Heart left ventricle (tissue), 16 donors: Measurements from ENCODE around the gene RBMS1. TPM values are rescaled to one million over a fixed set of nuclear protein-coding genes. Genes with fewer than 3 reads are reported as not detected.
"Not testable (repeated sequence)": the region's sequence is repeated elsewhere in the genome, so short reads cannot be mapped to it uniquely, and the experiment has no call there.

Experiments used
- ATAC-seq, 4 donors: fragments of 200-7000 bp; cut with Tn5 transposase; one replicate each; pipeline ENCODE4 v1.9.1; 2020 to 2022; ENCODE audit warnings: moderate library complexity in 4 of 4, mild to moderate bottlenecking in 3 of 4, moderate number of reproducible peaks in 1 of 4
- DNase-seq, 5 donors: peaks; one replicate each; pipeline ENCODE4 v3.0.0-alpha.2; 2020
- H3K27ac ChIP-seq, 12 donors: fragments of 200-600 bp; sonication (generic) in 4 of 12; one replicate each; pipeline versions ENCODE4 v1.5.0 to v1.8.0; 2016 to 2022; ENCODE audit warnings: mild to moderate bottlenecking in 2 of 12
- H3K27me3 ChIP-seq, 9 donors: fragments of 200-600 bp; sonication (generic) in 2 of 9; one replicate each; pipeline versions ENCODE4 v1.5.1 to v1.8.0; 2016 to 2022; ENCODE audit warnings: mild to moderate bottlenecking in 3 of 9
- H3K36me3 ChIP-seq, 9 donors: fragments of 200-600 bp; sonication (generic) in 2 of 9; one replicate each; pipeline versions ENCODE4 v1.5.0 to v1.8.0; 2018 to 2022; ENCODE audit warnings: mild to moderate bottlenecking in 2 of 9
- H3K4me1 ChIP-seq, 12 donors: fragments of 200-600 bp; sonication (generic) in 4 of 12; one replicate each; pipeline versions ENCODE4 v1.5.0 to v1.8.0; 2016 to 2022; ENCODE audit warnings: mild to moderate bottlenecking in 3 of 12
- H3K4me3 ChIP-seq, 12 donors: fragments of 200-600 bp; sonication (generic) in 4 of 12; one replicate each; pipeline versions ENCODE4 v1.5.0 to v1.8.0; 2017 to 2022; ENCODE audit warnings: mild to moderate bottlenecking in 9 of 12, moderate library complexity in 4 of 12
- H3K9me3 ChIP-seq, 12 donors: fragments of 200-600 bp; sonication (generic) in 4 of 12; one replicate each; pipeline versions ENCODE4 v1.5.0 to v1.8.0; 2016 to 2022; ENCODE audit warnings: mild to moderate bottlenecking in 1 of 12
- CTCF ChIP-seq, 12 donors: fragments of 200-600 bp; sonication (generic) in 4 of 12; IDR thresholded peaks; one replicate each; pipeline versions ENCODE4 v1.5.0 to v1.8.0; 2018 to 2022; ENCODE audit warnings: antibody characterized with exemption in 12 of 12, mild to moderate bottlenecking in 5 of 12
- POLR2A ChIP-seq, 2 donors: fragments of 450-650 bp; IDR thresholded peaks; one replicate each; pipeline ENCODE4 v1.6.1; 2017; ENCODE audit warnings: antibody characterized with exemption in 2 of 2, mild to moderate bottlenecking in 2 of 2, moderate library complexity in 2 of 2
- WGBS, 4 donors: extraction: QIAGEN DNeasy Blood & Tissue Kit in 2 of 4; methylation state at CpG; one replicate each; pipeline versions ENCODE4 v1.1.5 to v1.1.7; 2013 to 2018; 5-methylcytosine and 5-hydroxymethylcytosine counted together
- intact Hi-C, 10 donors: fragments of 100-400 bp; cut with DNase I; formaldehyde crosslinking; loops; one replicate each; pipeline versions ENCODE4 v1.11.1 to v1.14.2; 2022
- polyA plus RNA-seq, 2 donors: library from polyadenylated mRNA; stranded (reverse); fragments of 200-250 nt; gene quantifications; one replicate each; pipeline ENCODE4 v1.2.3, GENCODE V29; 2013
- total RNA-seq, 9 donors: library from RNA; depleted of rRNA in 2 of 9; stranded (reverse); fragments of >200 nt in 2 of 9; fragmentation: NEBNext Ultra II Directional in 3 of 9; extraction: Animal tissue kit (Norgen Biotek cat#: 25700) in 3 of 9; gene quantifications; one replicate each; pipeline versions ENCODE4 v1.1.0 to v1.2.4, GENCODE V29; 2016 to 2023
- donor health status: ischemic (EF 13 %, LVEDD 7.1; RV severe dilation, severe dysfunction).
- donor health status: healthy with polysubstance abuse.
- donor health status: DM: no; HTN: yes; CAD: no.
- donor health status: DM: no; HTN: no; CAD: no.
- donor health status: ischemic (EF 25% LVEDD 6.9; RV normal size, moderate dysfunction).
- donor health status: ischemic (EF 25% LVEDD 5.7; RV mildly dilated, moderate dysfunction).
- donor health status: healthy.
- donor health status: DM: yes; HTN: yes; CAD: no.
- donor health status: ischemic (EF 35%, LVEDD 5.7; RV mildly dilated, moderate dysfunction).
- donor health status: nonischemic (EF 11% LVEDD 7.7; RV severe dilation, severe dysfunction).
- donor health status: DM: yes; HTN: yes; CAD: no.
- donor health status: PGD.
- donor health status: ischemic (EF 29% LVEDD 5.4; RV normal size, mild dysfunction).
- donor health status: nonischemic (EF 23%, LVEDD 6.1; RV moderate dilation, normal function).

The RBMS1 gene
- total and polyA plus RNA-seq, 11 donors = 32.4 to 102 (median 52.6) TPM

DNA sequence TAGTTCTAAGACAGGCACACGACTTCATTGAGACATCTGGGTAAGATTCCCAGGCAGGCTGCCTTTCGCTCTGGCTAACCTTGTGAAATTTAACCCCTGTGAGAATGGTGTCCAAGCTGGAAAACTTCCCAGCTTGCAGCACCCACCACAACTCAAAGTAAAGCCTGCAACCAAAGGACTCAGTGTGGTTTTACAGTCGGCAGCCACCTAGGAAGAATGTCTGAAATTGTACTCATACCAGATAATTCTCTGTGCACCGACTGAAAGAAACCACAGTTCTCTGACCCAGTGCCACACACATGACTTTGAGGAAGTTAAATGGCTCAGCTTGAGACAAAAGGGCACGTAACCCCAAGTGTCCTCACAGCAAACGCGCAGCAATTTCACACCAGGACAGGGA lies 125.7 kb downstream of the RBMS1 start:
- peak overlapping the region in 10 of 12 donors; percentile 41 to 92 (median 62) for H3K27ac ChIP-seq
- peaks cover 27 to 100% (median 92%) of the 10 kb centered on the region in 12 donors for H3K4me1 ChIP-seq
- H3K27me3 ChIP-seq = no peaks in the 10 kb centered on the region
- no peak for DNase-seq
- peak in 3 of 4 donors; percentile 20 to 53 (median 27) for ATAC-seq
- intact Hi-C loops = loop anchor here in 3 of 10 donors (5.0 kb wide), 3 partner anchors 36 to 41 kb away; no protein-coding TSS in a partner anchor
- no peaks in the 10 kb centered on the region for H3K9me3 ChIP-seq
- WGBS, 4 donors = 25 to 36% (median 30%) methylated on average over 7 of the region's 7 CpGs
- peaks cover 0 to 31% (median 8%) of the 10 kb centered on the region in 9 donors for H3K36me3 ChIP-seq
- no peak for TF ChIP-seq POLR2A (IDR thresholded peaks at IDR 0.05)
- TF ChIP-seq CTCF (IDR thresholded peaks at IDR 0.05) = no peak
- peak overlapping the region in 6 of 12 donors; percentile 19 to 37 (median 30) for H3K4me3 ChIP-seq

- H3K9me3 ChIP-seq, H3K27me3 ChIP-seq, DNase-seq: not testable (repeated sequence)
- WGBS, 4 donors = 41 to 50% (median 46%) methylated on average over 4 of the region's 4 CpGs
- ATAC-seq = peak in 2 of 4 donors; percentile 26 to 36
- intact Hi-C loops = loop anchor here in 3 of 10 donors (5.0 kb wide), 3 partner anchors 35 to 40 kb away; no protein-coding TSS in a partner anchor
- Histone ChIP-seq H3K27ac (peak overlapping the region in 8 of 12 donors; percentile 10 to 92 (median 51)), H3K4me3 (peak overlapping the region in 9 of 12 donors; percentile 4 to 37 (median 27)), H3K36me3 (peaks cover 0 to 31% (median 8%) of the 10 kb centered on the region in 9 donors), H3K4me1 (peaks cover 21 to 100% (median 91%) of the 10 kb centered on the region in 12 donors)
Measured at GRCh38 chr2:160367139-160367538, 126.5 kb downstream of the RBMS1 start.

DNA sequence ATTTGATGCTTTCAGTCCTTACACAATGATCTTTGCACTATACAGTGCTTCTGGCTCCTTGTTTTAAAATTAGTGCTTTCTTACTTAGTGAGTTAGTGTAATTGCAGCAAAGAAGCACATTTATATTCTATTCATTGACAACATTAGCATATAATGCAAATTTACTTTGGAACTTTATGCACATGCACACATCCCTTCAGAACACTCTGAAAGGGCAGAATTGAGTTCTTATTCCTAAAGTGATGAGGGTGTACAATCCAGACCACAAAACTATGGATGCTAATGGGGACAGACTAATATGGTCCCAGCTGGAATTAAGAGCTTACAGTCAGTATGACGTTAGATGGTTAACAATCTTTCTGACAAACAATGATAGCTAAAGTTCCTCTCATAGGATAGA lies 127.1 kb downstream of the RBMS1 start:
- Histone ChIP-seq H3K4me1 (peaks cover 19 to 100% (median 86%) of the 10 kb centered on the region in 12 donors), H3K36me3 (peaks cover 0 to 36% (median 9%) of the 10 kb centered on the region in 9 donors), H3K4me3 (peak overlapping the region in 10 of 12 donors; percentile 0 to 37 (median 24)), H3K9me3 (no peaks in the 10 kb centered on the region), H3K27me3 (no peaks in the 10 kb centered on the region), H3K27ac (peak overlapping the region in 9 of 12 donors; percentile 2 to 71 (median 41))
- WGBS, 4 donors = 32 to 67% (median 42%) methylated on average over 1 of the region's 1 CpG
- TF ChIP-seq POLR2A (IDR thresholded peaks at IDR 0.05) (no peak), CTCF (IDR thresholded peaks at IDR 0.05) (no peak)
- DNase-seq (no peak), ATAC-seq (no peak)
- intact Hi-C loops = loop anchor here in 3 of 10 donors (5.0 kb wide), 3 partner anchors 34 to 41 kb away; no protein-coding TSS in a partner anchor

- Histone ChIP-seq H3K27me3 (no peaks in the 10 kb centered on the region), H3K4me1 (peaks cover 13 to 99% (median 83%) of the 10 kb centered on the region in 12 donors), H3K4me3 (peak overlapping the region in 9 of 12 donors; percentile 0 to 37 (median 25)), H3K27ac (peak overlapping the region in 10 of 12 donors; percentile 8 to 71 (median 41)), H3K36me3 (peaks cover 0 to 39% (median 9%) of the 10 kb centered on the region in 9 donors), H3K9me3 (no peaks in the 10 kb centered on the region)
- intact Hi-C loops = loop anchor here in 3 of 10 donors (5.0 kb wide), 3 partner anchors 34 to 41 kb away; no protein-coding TSS in a partner anchor
- peak; percentile 59 to 84 (median 64) for DNase-seq
- no peak for TF ChIP-seq CTCF (IDR thresholded peaks at IDR 0.05)
- TF ChIP-seq POLR2A (IDR thresholded peaks at IDR 0.05) = no peak
- peak; percentile 63 to 78 (median 74) for ATAC-seq
- 34 to 50% (median 38%) methylated on average over 5 of the region's 5 CpGs for WGBS, 4 donors
Measured at GRCh38 chr2:160365716-160366367, 127.8 kb downstream of the RBMS1 start.
